Cardiac fibroblast (primary cell): ENCODE results near the gene DENND2C.
A peak's percentile ranks its signal among the peaks of the same experiment; 100 is the strongest.

Experiments used
- DNase-seq, 2 donors: peaks; one replicate each; pipeline versions ENCODE4 v3.0.0 to v3.0.0-alpha.2; 2010; ENCODE audit warnings: low read depth in 2 of 2
- H3K4me3 ChIP-seq, 2 donors: replicated peaks in 1 of 2; 1 replicate in 1 of 2; 2 replicates in 1 of 2; pipeline ENCODE4 v1.5.1; 2011; ENCODE audit warnings: low read depth in 2 of 2, low read length in 2 of 2, mild to moderate bottlenecking in 2 of 2, moderate library complexity in 1 of 2
- TF ChIP-seq, protein P1 (sequence below): IDR thresholded peaks from one replicate; pipeline ENCODE4 v1.5.1; 2011; ENCODE audit warnings: low read depth, mild to moderate bottlenecking, low read length, inconsistent platforms

Gene DENND2C

DNA sequence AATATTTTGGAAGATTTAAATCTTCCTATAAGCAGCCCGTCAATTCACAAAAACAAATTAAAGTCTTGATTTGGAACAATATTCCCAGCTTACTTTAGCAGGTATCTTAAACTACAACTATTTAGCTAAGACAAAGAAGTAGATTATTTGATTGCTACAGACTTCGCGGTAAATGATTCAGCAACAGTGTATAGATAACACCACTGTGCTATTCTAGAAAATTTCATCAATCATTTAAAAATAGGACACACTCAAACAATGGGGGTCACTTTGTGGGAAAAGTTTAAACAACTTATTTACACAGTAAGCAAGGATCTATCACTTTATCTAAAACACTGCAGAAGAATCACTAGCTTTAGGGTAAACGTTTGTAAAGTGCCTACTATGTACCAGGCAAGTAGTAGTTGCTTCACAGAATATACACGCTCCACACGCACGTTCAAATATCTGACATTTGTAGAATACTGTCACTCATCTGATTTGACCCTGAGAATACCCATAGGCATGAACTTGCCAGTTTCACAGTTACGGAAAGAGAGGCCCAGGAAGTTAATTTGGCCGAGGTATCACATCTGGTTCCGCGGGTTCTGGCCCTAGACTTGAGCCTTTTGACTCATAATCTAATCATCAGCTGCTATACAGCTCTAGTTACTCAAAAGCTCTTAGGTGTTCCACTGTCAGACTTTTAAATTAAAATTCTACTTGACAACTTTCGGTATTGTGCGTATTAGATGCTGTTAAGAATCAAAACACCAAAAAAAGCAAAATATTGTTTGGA, 876 bp downstream of the DENND2C start:
- TF ChIP-seq, protein P1, sequence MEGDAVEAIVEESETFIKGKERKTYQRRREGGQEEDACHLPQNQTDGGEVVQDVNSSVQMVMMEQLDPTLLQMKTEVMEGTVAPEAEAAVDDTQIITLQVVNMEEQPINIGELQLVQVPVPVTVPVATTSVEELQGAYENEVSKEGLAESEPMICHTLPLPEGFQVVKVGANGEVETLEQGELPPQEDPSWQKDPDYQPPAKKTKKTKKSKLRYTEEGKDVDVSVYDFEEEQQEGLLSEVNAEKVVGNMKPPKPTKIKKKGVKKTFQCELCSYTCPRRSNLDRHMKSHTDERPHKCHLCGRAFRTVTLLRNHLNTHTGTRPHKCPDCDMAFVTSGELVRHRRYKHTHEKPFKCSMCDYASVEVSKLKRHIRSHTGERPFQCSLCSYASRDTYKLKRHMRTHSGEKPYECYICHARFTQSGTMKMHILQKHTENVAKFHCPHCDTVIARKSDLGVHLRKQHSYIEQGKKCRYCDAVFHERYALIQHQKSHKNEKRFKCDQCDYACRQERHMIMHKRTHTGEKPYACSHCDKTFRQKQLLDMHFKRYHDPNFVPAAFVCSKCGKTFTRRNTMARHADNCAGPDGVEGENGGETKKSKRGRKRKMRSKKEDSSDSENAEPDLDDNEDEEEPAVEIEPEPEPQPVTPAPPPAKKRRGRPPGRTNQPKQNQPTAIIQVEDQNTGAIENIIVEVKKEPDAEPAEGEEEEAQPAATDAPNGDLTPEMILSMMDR: no peak
- peak overlapping the region; percentile 75 to 80 for H3K4me3 ChIP-seq

DNA sequence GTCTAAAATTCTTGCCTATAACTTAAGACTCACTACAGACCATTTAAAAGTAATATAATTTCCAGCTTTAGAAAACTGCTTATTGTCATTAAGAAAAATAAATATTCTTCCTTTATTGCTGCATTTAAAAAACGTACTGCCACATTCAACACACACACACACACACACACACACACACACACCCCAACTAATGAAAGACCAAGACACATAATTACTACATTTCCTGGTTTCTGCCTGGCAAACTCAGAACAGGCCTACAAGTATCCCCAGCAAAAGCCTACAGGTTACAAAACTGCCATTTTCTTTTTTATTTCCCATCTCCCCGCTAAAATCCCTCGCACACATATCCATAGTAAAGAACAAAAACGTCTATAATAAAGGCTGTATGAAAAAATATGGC, 1.5 kb downstream of the DENND2C start:
- TF ChIP-seq, protein P1: no peak
- no peak overlapping the region for H3K4me3 ChIP-seq
- DNase-seq: no peak

More for the DNA sequence above, 876 bp downstream of the DENND2C start:
- peak; percentile 8 to 46 for DNase-seq

DNA sequence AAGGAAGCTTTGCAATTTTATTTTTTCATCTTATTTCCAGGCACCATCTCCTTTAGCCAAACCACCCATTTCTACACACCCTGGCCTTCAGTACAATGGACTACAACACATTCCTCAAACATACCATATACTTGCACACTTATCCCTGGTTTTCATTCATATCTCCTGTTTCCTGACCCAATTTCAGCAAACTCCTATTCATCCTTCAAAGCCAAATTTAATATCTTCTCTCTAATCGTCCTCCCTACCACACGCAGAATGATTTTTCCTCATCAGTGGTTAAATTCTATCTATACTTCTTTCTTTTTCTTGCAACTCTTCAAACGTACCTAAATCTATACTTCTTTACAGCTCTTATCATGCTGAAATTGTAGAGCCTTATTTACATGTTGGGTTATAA, 2.9 kb downstream of the DENND2C start:
- TF ChIP-seq, protein P1: no peak
- no peak for DNase-seq
- no peak overlapping the region for H3K4me3 ChIP-seq

DNA sequence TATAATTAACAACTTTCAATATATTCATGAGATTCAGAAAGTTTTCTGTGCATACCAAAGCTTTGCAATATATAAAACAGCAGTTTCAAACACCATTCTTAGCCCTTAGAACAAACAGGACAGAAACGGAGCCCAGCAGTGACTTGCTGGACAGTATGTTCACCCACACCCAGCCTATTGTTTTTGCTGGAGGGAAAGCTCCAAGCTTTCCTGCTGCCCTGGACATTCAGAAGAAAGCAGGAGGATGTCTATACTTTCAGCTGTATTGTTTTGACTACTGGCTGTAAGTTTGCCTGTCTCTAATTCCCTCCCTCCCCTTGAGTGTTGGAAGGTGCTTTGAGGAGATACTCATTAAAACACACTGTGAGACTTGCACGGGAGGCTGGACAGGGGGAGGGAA, 9.6 kb downstream of the DENND2C start:
- TF ChIP-seq, protein P1: no peak
- DNase-seq: peak in 1 of 2 donors; percentile 1
- no peak overlapping the region for H3K4me3 ChIP-seq

DNA sequence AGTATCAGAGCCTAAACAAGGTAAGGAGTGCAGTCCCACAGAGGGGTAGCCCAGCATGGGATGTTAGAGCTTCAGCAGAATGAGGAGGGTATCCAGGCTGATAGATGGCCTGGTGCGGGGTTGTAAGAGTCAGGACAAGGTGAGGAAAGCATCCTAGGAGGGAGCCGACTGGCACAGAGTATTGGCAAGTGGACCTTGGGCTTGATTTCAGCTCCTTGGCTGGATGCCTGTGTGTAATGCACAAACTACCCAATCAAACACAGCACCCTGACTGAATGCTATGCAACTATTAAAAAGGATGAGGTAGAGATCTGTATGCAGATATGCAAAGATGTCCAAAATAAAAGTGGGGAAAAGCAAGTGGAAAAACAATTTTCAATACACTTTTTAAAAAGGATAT, 18.0 kb downstream of the DENND2C start:
- TF ChIP-seq, protein P1: no peak
- no peak overlapping the region for H3K4me3 ChIP-seq
- no peak for DNase-seq

DNA sequence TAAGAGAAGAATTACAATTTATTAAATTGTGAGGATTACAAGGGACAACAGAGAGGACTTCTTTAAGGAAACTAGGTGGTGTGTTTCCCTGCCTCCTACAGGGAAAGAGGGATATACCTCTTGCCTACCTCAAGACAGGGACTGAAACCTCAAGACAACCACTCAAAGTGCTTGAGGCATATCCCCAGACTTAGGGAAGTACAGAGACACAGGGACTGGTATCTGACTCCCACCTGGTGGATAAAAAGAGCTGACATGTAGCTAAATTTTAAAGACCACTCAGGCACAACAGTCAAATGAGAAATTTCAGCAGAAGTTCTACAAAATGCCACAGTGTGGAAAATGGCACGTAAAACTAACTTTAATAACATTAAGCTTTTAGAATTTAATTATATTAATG, 21.3 kb downstream of the DENND2C start:
- no peak overlapping the region for H3K4me3 ChIP-seq
- TF ChIP-seq, protein P1: no peak
- DNase-seq: no peak
